ENCODE measurements around the gene IFI44L.

The IFI44L gene

DNA sequence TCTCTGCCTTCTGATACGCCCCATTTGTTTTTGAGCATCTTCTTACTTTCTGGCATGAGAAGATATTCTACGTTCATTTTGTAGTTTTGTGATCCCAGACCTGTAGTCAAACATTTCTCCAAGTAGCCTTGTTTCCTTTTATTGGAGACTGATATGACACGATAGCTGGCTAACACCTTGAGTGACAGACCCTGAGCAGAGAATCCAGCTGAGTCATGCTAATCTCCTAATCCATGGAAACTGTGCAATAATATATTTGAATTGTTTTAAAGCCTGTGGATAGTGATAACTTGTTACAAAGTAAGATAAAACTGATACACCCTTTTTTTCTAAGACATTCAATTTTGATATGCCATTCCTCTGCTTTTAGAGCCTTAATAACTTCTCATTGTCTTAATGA is 1.2 kb upstream of the IFI44L start:
- DNase-seq (ENCODE audit: extremely low read depth, low read depth) = no peak
- TF ChIP-seq, protein P1, sequence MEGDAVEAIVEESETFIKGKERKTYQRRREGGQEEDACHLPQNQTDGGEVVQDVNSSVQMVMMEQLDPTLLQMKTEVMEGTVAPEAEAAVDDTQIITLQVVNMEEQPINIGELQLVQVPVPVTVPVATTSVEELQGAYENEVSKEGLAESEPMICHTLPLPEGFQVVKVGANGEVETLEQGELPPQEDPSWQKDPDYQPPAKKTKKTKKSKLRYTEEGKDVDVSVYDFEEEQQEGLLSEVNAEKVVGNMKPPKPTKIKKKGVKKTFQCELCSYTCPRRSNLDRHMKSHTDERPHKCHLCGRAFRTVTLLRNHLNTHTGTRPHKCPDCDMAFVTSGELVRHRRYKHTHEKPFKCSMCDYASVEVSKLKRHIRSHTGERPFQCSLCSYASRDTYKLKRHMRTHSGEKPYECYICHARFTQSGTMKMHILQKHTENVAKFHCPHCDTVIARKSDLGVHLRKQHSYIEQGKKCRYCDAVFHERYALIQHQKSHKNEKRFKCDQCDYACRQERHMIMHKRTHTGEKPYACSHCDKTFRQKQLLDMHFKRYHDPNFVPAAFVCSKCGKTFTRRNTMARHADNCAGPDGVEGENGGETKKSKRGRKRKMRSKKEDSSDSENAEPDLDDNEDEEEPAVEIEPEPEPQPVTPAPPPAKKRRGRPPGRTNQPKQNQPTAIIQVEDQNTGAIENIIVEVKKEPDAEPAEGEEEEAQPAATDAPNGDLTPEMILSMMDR (IDR thresholded peaks at IDR 0.05; ENCODE audit: low read depth, low read length) = no peak

- DNase-seq (ENCODE audit: extremely low read depth, low read depth) = no peak
- TF ChIP-seq, protein P1 (IDR thresholded peaks at IDR 0.05; ENCODE audit: low read depth, low read length) = no peak
Observed at GRCh38 chr1:78619446-78619802, 824 bp upstream of the IFI44L start.

GRCh38 chr1:78620666-78621065 is 418 bp downstream of the IFI44L start:
- no peak for DNase-seq (ENCODE audit: extremely low read depth, low read depth)
- TF ChIP-seq, protein P1 (IDR thresholded peaks at IDR 0.05; ENCODE audit: low read depth, low read length) = no peak

GRCh38 chr1:78622548-78622947 is 2.3 kb downstream of the IFI44L start:
- TF ChIP-seq, protein P1 (IDR thresholded peaks at IDR 0.05; ENCODE audit: low read depth, low read length) = no peak
- DNase-seq (ENCODE audit: extremely low read depth, low read depth) = no peak

- TF ChIP-seq, protein P1 (IDR thresholded peaks at IDR 0.05; ENCODE audit: low read depth, low read length) = no peak
- DNase-seq (ENCODE audit: extremely low read depth, low read depth) = no peak
Observed at GRCh38 chr1:78624035-78624434, 3.8 kb downstream of the IFI44L start.

DNA sequence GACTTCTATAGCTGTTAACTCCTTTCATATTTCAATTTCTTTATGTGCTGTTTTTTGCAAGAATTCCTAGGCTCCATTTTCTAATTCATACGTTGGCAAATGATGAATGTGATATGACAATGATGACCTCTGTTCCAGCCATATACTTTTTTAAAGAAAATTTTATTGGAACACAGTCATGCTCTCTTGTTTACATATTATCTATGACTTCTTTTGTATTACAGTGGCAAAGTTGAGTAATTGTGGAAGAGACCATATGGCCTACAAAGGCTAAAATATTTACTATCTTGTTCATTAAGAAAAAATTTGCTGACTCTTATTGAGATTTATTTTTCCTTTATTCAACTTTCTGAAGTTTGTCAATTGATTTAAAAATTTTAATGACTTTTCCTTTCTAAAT is 7.1 kb downstream of the IFI44L start:
- TF ChIP-seq, protein P1 (IDR thresholded peaks at IDR 0.05; ENCODE audit: low read depth, low read length) = no peak
- no peak for DNase-seq (ENCODE audit: extremely low read depth, low read depth)

DNA sequence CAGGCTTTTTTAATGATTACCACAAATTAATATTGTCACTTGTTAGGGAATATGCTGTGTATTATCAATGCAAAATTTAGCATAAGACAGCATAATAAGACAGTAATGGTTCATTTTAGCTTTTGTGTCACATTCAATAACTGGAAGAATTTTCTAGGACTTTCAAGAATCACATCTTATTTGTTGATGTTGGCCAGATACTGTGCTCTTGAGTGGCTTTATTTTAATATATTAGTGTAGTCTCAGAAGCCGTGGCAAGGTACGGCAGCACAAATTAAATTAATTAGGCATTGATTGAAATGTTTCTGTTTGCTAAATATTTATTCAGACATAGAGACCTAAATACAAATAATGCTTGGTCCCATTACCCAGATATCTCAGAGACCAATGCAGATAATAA is 10.4 kb downstream of the IFI44L start:
- no peak for DNase-seq (ENCODE audit: extremely low read depth, low read depth)

More for the DNA sequence above, 10.4 kb downstream of the IFI44L start:
- TF ChIP-seq, protein P1 (IDR thresholded peaks at IDR 0.05; ENCODE audit: low read depth, low read length) = no peak

Data from AG09319 (cell line).